Smooth muscle cell of the umbilical artery (primary cell): ENCODE results near the gene RABIF. TPM values are rescaled to one million over a fixed set of nuclear protein-coding genes. Genes with fewer than 3 reads are reported as not detected.

ENCODE experiments used
- total RNA-seq: library from RNA; depleted of rRNA; stranded (reverse); fragments of >200 nt; gene quantifications from 2 replicates; pipeline ENCODE4 v1.2.3, GENCODE V29; 2014

RABIF gene
- 3.0 and 5.0 TPM in 2 replicates for total RNA-seq

GRCh38 chr1:202888531-202889360 is at the start of gene RABIF:
TSS of gene RABIF (minus strand) at chr1:202889149. CDS start at chr1:202889098, 51 bp downstream.

GRCh38 chr1:202926581-202927491 is 37.9 kb upstream of the RABIF start, which contains the start of gene KLHL12:
TSS of gene KLHL12 (minus strand) at chr1:202927234. CDS start at chr1:202925162, 2,072 bp downstream.

Other genes starting within 250 kb of the RABIF start
- not detected in 2 replicates for gene SYT2, start 178.7 kb downstream of the RABIF start, total RNA-seq
- 109 and 127 TPM in 2 replicates for gene KDM5B, start 80.7 kb downstream of the RABIF start, total RNA-seq
- gene PCAT6, start 78.2 kb downstream of the RABIF start, total RNA-seq = 0.78 and 0.89 TPM in 2 replicates
- 38.3 and 38.6 TPM in 2 replicates for gene KLHL12, start 38.1 kb upstream of the RABIF start, total RNA-seq
- 120 TPM in 2 replicates for gene ADIPOR1, start 69.2 kb upstream of the RABIF start, total RNA-seq
- 40.7 and 83.1 TPM in 2 replicates for gene CYB5R1, start 78.1 kb upstream of the RABIF start, total RNA-seq
- 80.8 and 116 TPM in 2 replicates for gene TMEM183A, start 118.2 kb upstream of the RABIF start, total RNA-seq
- gene PPFIA4, start 137.3 kb upstream of the RABIF start, total RNA-seq = 20.9 and 24.6 TPM in 2 replicates
- gene MYOG, start 196.9 kb upstream of the RABIF start, total RNA-seq = not detected in 2 replicates
- gene ADORA1, start 238.6 kb upstream of the RABIF start, total RNA-seq = 5.7 and 12.8 TPM in 2 replicates